Fibroblast of peridontal ligament (primary cell): ENCODE measurements around the gene FBP2.
"Not testable (repeated sequence)": the region's sequence is repeated elsewhere in the genome, so short reads cannot be mapped to it uniquely, and the experiment has no call there.

Experiments used
- DNase-seq: peaks from one replicate; pipeline ENCODE4 v3.0.0-alpha.2; 2010; ENCODE audit errors: extremely low read depth

Gene FBP2

DNA sequence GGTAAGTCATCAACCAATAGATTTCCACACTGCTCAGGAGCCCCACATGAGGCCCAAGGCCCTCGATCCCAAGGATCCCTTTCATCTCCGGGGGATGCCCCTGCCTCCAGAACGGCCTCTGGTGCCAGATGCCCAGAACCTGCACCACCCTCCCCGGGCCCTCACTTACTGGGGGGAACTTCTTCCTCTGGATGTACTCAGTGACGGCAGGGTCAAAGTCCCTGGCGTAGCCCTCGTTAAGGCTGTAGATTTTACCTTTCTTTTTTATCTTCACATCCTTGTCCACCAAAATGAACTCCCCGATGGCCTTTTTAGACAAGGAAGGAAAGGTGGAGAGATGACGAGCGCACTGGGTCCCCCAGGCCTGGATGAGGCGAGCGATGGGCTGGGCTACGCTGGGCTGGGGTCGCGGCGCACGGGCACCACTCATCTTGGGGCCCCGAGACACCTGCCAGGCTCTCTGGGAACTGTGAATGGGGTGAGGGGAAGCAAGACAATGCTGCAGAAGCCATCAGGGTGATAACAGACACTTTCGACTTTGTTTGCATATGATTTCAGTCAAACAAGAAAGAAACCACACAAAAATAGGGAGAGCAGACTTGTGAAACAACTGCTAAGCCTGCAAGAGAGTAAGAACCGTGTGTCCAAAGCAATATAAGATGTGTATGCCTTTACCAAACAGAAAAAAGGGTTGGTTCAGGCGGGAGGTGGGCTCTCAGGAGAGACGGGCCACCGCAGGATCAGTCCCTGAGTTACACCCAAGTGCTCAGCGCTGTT, 13.2 kb upstream of the FBP2 start:
- no peak for DNase-seq

DNA sequence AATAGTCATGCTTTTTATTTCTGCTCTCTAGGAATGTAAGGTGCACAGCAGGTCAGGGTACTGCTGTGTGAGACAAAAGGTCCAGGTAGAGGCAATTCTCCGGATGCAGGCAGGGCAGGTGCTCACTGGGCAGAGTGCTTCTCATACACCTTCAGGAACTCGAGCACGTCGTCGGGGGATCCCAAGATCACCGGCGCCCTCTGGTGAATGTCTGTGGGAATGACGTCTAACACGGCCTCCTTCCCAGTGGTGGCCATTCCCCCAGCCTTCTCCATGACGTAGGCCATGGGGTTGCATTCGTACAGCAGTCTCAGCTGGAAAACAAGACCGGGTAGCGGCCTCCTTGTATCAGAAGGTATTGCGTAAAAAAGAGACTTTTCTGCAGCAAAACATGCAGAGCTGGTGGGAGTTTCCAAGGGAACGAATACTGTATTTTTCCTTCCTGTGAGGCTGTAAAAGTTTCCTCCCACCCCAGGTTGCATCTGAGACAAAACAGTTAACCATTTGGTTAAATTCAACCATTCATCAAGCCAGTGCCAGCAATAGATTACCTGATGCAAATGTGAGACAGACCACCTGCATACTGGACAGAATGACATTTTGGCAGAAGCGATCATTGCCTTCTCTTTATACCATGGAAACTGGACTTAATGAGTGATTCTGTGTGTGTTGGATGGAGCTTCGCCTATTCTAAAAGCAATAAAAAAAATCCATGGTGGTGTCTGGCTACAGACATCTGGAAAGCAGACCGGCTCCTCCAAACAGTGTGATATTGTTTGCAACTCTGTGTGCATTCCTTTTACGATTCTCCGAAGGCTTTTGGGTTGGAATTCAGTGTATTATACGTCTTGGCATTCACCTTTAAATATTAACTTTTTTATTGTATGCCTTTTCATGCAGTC, 9.9 kb upstream of the FBP2 start:
- peak; percentile 62 for DNase-seq

DNA sequence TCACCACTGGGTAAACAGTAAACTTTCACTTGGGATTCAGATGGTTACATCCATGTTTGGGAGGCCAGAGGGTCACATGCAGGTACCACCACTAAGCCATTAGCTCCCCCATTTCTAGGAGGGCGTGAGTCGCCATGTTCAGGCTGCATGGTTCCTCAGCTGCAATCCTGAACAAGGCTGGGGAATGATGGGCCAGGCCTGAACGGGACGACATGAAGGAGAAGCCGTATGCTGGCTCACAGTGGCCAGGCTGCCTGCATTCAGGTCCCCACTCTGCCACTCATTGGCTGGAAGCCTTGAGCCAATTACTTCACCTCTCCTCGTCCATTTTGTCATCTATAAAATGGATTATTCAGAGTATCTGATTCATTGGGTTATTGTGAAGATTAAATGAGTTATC, 9.0 kb upstream of the FBP2 start:
- no peak for DNase-seq

DNA sequence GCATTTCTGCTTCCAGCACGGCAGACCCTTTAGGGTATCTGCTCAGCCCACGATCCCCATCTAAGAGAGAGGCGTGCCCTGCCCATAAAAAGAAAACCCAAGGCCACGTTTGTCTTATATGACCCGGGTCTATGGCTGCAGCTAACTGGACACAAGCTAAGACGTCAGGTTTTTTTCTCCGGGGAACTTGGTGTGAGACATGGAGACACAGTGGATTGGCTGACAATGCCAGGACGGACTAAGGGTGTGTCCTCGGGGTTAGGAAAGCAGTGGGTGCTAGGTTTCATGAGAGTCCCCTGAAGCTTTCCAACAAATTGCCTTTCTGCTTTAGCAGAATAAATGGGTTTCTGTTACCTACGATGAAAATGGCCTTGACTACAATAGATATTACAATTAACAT, 7.1 kb upstream of the FBP2 start:
- DNase-seq: no peak

DNA sequence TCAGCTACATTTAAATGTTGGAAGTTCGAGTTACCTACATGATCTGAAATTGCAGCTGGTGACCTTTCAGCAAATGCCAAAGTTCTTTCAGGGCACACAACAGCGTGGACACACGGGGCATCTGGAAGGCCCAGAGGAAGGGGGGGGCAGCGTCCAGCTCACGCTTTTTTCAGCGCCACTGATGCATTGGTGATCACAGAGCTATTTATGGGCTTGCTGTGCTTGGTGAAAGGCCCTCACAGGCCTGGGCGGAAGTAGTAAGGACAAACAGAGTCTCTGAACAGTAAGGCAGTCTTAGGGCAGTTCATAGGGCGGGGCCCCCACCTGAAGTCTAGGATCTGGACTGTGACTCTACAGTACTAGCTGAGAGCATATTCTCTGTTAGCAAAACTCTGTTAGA, 6.6 kb upstream of the FBP2 start:
- DNase-seq: no peak

DNA sequence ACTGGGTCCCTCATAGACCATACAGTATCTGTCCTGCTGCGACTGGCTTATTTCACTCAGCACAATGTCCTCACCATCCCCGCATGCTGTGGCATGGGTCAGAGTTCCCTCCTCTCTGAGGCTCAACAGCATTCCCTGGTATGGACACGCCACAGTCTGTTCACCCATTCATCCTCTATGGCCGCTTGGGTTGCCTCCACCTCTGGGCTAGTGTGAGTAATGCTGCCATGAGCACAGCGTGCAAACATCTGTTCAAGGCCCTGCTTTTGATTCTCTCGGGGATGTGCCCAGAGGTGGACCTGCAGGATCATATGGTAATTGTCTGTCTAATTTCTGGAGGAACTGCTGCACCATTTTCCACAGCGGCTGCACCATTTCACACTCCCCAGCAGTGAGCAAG, 5.5 kb upstream of the FBP2 start:
- DNase-seq: no peak

DNA sequence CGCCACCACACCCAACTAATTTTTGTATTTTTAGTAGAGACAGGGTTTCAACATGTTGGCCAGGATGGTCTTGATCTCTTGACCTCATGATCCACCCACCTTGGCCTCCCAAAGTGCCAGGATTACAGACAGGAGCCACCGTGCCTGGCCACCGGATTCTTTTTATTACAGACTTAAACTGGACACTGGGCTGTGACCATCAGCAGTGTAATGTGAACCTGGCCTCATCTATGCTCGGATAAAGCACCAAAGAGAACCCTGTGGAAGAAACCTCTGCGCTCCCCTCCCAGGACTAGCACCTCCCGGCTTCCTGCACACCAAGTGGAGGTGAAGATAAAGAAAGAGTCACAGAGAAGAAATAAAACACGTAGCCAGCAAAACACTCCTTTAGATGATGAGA, 941 bp downstream of the FBP2 start:
- not testable (repeated sequence) for DNase-seq

DNA sequence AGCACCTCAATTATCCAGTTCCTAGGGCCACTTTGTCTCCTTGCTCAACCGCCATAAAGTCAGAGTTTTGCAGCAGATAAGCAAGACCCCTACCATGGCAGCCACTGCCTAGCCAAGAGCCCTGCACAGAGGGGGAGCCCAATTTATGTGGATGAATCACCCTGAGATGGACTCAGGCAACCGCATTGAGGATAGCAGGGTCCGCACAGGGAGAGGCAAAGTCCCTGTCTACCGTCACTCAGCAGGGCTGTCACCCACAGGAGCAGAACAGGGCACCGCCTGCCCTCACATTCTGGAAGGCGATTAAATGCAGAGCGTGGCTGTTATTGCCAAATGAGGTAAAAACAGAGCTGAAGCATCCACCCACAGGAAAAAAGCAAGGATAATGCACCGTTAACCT, 1.7 kb downstream of the FBP2 start:
- DNase-seq: no peak

DNA sequence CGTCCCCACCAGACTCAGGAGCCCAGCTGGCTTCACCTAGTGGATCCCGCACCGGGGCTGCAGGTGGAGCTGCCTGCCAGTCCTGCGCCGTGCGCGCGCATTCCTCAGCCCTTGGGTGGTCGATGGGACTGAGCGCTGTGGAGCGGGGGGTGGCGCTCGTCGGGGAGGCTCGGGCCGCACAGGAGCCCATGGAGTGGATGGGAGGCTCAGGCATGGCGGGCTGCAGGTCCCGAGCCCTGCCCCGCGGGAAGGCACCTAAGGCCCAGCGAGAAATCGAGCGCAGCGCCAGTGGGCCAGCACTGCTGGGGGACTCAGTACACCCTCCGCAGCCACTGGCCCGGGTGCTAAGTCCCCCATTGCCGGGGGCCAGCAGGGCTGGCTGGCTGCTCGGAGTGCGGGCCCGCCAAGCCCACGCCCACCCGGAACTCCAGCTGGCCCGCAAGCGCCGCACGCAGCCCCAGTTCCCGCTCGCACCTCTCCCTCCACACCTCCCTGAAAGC, 2.5 kb downstream of the FBP2 start:
- not testable (repeated sequence) for DNase-seq

DNA sequence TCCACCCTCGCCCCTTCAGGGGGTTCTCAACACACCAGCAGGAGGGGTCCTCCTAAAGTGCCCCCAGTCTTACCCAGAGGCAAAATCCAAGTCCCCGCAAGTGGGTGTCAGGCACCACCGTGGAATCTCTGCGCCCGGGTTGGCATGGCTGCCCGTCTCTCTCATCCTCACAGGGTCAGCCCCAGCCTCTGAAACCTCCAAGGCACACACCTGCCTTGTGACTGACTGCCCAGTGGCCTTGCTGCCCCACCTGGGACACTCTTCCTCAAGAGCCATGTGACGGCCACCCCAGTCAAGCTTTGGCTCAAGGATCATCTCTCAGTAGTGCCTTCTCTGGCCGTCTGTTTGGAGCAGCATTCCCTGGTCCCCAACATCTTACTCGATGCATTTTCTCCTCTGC, 4.9 kb downstream of the FBP2 start:
- DNase-seq: no peak

DNA sequence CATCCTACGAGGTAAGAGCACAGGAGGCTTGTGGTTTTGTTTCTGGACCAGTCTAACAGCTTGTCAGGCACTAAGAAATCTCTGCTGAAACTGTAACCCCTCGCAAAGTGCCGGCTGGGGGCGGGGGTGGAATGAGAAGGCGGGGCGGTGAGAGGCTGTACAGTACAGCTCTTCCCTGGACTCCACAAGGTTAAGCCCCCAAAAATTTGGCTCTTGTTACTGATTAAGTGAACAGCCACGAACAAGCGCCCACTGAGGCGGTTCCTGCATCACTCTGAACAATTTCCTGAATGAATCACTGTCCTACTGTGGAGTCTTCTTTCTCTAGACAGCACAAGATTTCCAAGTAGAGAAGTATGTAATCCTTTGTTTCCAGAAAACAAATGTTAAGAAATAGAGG, 6.8 kb downstream of the FBP2 start:
- DNase-seq: peak; percentile 7

DNA sequence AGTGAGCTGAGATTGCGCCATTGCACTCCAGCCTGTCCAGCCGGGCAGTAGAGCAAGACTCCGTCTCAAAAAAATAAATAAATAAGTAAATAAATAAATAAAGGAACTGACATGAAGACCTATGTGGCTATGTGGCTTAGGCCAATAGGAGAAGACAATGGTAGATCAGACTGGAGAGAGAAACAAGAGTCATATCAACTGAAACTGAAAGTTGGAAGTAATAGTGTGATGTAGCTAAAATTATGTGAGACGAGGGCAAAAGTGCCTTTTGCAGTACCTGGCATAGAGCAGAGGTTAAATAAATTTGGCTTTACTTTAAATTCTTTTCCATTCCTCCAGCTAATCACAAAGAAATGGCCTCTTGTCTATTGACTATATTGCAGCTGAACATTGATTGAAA, 7.3 kb downstream of the FBP2 start:
- DNase-seq: no peak

DNA sequence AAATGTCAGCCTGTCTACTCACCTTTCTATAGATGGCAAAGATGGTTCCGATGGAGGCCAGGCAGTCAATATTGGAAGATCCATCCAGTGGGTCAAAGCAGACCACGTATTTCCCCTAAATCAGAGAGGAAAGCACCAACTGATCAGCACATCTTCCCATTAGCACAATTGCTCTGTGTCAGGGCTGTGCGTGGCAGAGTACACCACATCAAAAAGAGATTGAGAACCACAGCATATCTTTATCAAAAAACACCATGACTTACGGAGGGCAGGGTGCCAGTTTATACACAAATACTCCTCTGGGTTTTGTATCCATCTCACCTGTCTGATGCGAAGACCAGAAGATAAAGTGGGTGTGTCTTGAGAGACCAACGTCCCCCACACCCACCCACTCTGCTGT, 9.1 kb downstream of the FBP2 start:
- no peak for DNase-seq

DNA sequence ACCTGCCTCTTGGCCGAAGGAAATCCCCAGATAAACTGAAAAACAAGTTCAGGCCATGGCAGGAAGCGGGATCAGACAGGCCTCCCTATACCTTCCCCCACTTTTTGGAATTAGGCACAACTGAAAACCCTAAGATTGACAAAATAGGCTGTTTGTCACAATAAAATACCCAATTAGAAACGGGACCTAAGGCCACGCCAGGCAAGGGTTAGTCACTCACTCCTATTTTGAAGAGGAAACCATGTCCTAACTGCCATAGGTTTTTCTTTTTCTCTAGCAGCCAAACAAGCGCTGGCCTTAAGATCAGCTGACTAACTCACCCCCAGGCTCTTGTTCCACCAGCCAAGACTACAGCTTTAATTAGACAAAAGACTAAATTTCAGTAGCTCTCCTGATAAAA, 11.9 kb downstream of the FBP2 start:
- DNase-seq: no peak

DNA sequence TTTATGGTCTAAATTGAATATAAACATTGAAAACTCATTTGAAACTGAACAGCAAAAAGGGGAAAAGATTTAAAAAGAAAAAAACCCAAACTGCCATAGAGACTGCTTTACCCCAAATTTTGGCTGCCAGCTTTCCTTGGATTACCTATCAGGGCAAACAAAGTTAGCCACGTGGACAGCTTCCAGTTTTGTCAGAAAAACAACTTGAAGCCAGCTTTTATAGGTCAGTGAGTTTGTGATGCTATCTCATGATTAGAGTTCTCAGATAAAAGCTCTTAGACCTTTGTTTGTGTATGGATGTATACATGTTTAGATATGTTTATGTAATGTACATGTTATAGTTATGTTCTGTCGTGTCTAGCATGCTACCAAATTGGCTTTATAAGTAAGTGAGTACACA, 16.1 kb downstream of the FBP2 start:
- DNase-seq: no peak

DNA sequence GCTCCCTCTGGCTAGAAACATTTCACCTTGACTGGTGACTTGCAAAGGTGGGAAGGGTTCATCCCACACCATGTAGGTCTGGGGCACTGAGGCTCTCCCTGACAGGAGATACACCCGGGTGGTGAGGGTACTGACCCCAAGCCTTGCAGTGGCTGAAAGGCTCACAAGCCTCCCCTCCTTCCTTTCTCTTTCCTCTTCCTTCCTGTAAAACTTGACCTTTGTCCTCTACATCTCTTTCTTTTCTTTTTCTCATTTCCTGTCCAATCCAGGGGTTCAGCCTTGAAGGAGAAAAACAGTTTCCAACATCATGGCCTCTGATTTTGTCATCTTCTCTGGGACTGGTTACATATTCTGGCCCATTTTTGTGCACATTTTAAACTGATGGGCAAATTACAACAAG, 16.6 kb downstream of the FBP2 start:
- DNase-seq: no peak

DNA sequence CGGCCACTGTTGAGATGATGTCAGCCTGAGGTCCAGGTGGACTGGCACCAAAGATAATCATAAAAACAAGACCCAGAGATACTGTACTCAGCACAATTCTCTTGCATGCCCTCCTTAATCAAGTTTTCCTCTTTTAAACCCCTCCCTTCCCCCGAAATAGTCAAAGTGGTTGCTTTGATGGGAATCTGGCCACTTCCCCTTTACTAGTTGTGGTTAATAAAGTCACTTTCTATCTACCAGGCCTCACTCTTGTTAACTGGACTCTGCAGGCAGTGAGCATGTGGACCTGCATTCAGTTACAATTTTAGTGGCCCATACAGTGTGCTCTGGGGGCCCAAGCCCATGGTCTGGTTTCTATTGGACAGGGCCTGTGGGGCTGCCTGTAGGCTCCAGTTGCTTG, 17.5 kb downstream of the FBP2 start:
- no peak for DNase-seq

DNA sequence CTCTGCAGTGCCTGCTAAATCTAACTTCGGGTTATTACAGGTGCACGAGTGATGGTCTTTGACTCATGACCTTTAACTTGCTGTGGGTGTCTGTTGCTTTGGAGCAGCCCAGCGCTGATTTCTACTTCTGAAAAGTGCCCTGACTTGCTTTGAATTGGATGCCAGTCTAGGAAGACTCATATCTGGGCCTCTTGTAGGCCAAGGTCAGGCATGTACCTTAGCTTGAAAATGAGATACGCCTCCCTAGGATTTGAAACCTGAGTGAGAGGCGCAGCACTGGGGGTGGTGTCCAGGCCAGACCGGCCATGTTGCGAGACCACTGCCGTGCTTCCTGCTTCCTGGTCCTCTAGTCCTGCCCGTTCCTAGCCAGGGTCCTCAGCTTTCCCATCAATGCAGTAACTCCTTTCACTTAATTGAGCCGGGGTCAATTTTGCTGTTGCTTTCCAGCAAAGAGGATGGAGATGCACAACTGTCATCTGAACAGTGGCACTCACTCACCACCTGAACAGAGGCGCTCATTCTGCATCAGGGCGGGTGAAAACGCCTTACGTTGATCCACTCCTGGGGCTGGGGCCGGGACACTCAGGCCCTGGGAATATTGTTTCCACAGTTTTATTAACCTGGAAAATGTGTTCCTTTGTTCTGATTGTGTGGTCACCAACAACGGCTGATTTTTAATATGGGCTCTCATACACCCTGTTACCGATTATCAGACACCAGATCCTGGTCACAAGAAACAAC, 24.5 kb downstream of the FBP2 start:
- no peak for DNase-seq

DNA sequence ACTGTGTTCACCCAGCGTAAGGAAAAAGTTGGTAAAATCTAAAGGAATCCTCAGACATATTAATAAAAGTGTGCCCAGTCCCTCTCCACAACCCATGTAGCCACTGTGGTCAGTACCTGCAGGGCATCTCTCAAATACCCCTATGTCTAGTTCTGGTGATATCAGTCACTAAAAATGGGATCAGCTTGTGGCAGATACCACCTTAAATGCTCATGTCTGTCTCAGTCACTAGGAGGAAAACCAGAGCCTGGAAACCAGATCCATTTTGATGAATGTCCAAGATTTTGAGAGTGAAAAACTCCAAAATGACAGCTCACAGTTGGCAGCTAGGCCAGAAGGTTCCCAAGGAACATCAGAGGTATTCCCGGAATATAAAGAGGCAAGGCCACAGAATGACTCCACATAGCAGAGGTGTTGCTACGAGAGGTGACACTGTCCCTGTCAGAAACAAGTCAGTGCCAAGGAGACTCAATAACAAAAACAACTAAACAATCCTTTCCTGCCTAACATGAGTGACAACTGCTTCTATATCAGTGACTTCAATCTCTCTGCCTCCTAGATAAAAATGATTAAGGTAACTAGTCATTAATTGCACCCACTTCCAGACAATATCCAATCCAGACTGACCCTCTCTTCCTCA, 25.3 kb downstream of the FBP2 start:
- DNase-seq: no peak

DNA sequence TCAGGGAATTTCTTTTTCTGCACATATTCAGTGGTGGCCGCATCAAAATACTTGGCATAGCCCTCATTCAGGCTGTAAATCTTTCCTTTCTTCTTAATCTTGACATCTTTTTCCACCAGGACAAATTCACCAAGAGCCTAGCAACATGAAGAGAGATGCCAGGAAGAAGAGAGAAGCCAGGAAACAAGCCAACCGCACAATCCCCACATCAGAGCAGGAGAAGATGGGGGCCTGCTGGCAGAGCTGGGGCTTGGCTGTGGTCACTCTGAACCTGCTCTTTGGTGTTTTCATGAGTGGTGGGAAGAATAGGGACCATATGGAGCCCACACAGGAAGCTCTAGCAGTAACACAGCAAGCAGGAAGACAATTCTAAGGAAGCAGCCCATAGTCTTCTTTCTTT, 26.4 kb downstream of the FBP2 start:
- DNase-seq: no peak

DNA sequence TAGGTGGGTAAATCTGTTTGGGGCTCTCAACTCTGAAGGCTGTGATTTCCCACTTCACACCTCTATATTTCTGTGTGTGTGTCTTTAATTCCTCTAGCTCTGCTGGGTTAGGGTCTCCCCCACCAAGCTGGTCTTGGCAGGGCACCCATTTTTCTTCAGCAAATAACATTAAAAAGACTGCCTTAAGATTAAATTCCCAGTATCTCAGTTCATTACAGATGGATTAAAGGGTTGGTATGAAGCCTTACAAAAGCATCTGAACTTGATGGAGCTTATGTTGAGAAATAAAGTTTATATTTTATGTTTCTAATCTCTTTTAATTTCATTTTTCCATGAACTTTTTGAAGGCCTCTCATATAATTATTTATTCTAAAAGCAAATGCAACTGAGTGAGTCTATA, 27.1 kb downstream of the FBP2 start:
- no peak for DNase-seq

DNA sequence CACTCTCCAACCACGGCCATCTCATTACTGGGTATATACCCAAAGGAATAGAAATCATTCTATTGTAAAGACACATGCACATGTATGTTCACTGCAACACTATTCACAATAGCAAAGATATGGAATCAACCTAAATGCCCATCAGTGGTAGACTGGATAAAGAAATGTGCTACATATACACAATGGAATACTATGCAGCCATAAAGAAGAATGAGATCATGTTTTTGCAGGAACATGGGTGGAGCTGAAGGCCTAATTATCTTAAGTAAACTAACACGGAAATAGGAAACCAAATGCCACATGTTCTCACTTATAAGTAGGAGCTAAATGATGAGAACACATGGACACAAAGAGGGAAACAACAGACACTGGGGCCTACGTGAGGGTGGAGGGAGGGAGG, 29.3 kb downstream of the FBP2 start:
- DNase-seq: not testable (repeated sequence)
